ENCODE results near the gene OTP.
"Not testable (repeated sequence)": the region's sequence is repeated elsewhere in the genome, so short reads cannot be mapped to it uniquely, and the experiment has no call there.

Gene OTP

GRCh38 chr5:77638763-77639671 is 504 bp upstream of the OTP start:
- DNase-seq = no peak

GRCh38 chr5:77637170-77637997 is 1.1 kb downstream of the OTP start:
- no peak for DNase-seq

GRCh38 chr5:77636641-77637169 is 1.8 kb downstream of the OTP start:
- no peak for DNase-seq

GRCh38 chr5:77635917-77636640 is 2.4 kb downstream of the OTP start:
- no peak for DNase-seq

- no peak for DNase-seq
Observed at GRCh38 chr5:77635067-77635916, 3.2 kb downstream of the OTP start.

GRCh38 chr5:77633709-77634108 is 4.8 kb downstream of the OTP start:
- no peak for DNase-seq

GRCh38 chr5:77633207-77633675 is 5.3 kb downstream of the OTP start:
- no peak for DNase-seq

GRCh38 chr5:77632526-77633206 is 5.8 kb downstream of the OTP start:
- DNase-seq = no peak

GRCh38 chr5:77630114-77630680 is 8.3 kb downstream of the OTP start:
- DNase-seq = no peak

- no peak for DNase-seq
Observed at GRCh38 chr5:77629509-77630113, 8.9 kb downstream of the OTP start.

- DNase-seq = no peak
Observed at GRCh38 chr5:77628840-77629508, 9.5 kb downstream of the OTP start.

- DNase-seq = no peak
Observed at GRCh38 chr5:77627869-77628674, 10.4 kb downstream of the OTP start.

GRCh38 chr5:77623203-77623740 is 15.2 kb downstream of the OTP start:
- no peak for DNase-seq

GRCh38 chr5:77621440-77621839 is 17.1 kb downstream of the OTP start:
- no peak for DNase-seq

GRCh38 chr5:77620405-77620804 is 18.1 kb downstream of the OTP start:
- DNase-seq = no peak

- no peak for DNase-seq
Observed at GRCh38 chr5:77616920-77617319, 21.6 kb downstream of the OTP start.

- not testable (repeated sequence) for DNase-seq
Observed at GRCh38 chr5:77608927-77609326, 29.6 kb downstream of the OTP start.

- DNase-seq = no peak
Observed at GRCh38 chr5:77607324-77607723, 31.2 kb downstream of the OTP start.

GRCh38 chr5:77606279-77606678 is 32.2 kb downstream of the OTP start:
- no peak for DNase-seq

Data from activated CD4-positive, CD25-positive, alpha-beta regulatory T cell (primary cell).